Left ventricle myocardium inferior (tissue), 1 donor: ENCODE results near the gene CHMP1B. TPM values are rescaled to one million over a fixed set of nuclear protein-coding genes. Genes with fewer than 3 reads are reported as not detected.

Source experiments
- DNase-seq: peaks from one replicate; pipeline ENCODE4 v3.0.0-alpha.2; 2020
- H3K27ac ChIP-seq: fragments of 200-600 bp; replicated peaks from 2 replicates; pipeline ENCODE4 v1.8.0; 2021
- H3K27me3 ChIP-seq: fragments of 200-600 bp; 2 replicates; pipeline ENCODE4 v1.8.0; 2021; ENCODE audit warnings: low read depth
- H3K36me3 ChIP-seq: fragments of 200-600 bp; 2 replicates; pipeline ENCODE4 v1.8.0; 2021
- H3K4me1 ChIP-seq: fragments of 200-600 bp; 2 replicates; pipeline ENCODE4 v1.8.0; 2021
- H3K4me3 ChIP-seq: fragments of 200-600 bp; 2 replicates; pipeline ENCODE4 v1.8.0; 2021; ENCODE audit warnings: mild to moderate bottlenecking, moderate library complexity
- H3K9me3 ChIP-seq: fragments of 200-600 bp; replicated peaks from 2 replicates; pipeline ENCODE4 v1.8.0; 2021
- CTCF ChIP-seq: fragments of 200-600 bp; IDR thresholded peaks from 2 replicates; pipeline ENCODE4 v1.8.0; 2021; ENCODE audit warnings: antibody characterized with exemption, mild to moderate bottlenecking, borderline replicate concordance
- intact Hi-C: fragments of 100-400 bp; cut with micrococcal nuclease; formaldehyde crosslinking; loops from one replicate; pipeline ENCODE4 v1.11.0; 2022
- long read RNA-seq: library from polyadenylated mRNA; unstranded; transcript quantifications from one replicate; pipeline ENCODE4 v2.0.0, GENCODE V29; 2021
- total RNA-seq: library from RNA; stranded (reverse); fragmentation: NEBNext Ultra II Directional; extraction: Animal tissue kit (Norgen Biotek cat#: 25700); gene quantifications from one replicate; pipeline ENCODE4 v1.2.1, GENCODE V29; 2021
- donor health status: DM: no; HTN: yes; CAD: no; lungs with severe emphysema.

The CHMP1B gene
- 30.4 TPM for total RNA-seq
- long read RNA-seq, transcript CHMP1B-201 (1 exons, 3,054 nt): major isoform, 31 of 31 reads
- long read RNA-seq, partial matches to known transcripts: 0 of 31 reads
- long read RNA-seq, other reads (novel, unspliced or antisense): 0 of 31 reads

- no peaks in the 10 kb centered on the region for H3K9me3 ChIP-seq
- peaks cover 43% of the 10 kb centered on the region for H3K4me1 ChIP-seq
- TF ChIP-seq CTCF: no peak
- peak within 1 kb of the TSS; percentile 96 for H3K27ac ChIP-seq
- DNase-seq: peak; percentile 99
- intact Hi-C loops: no loop called here
- H3K27me3 ChIP-seq: no peaks in the 10 kb centered on the region
- H3K4me3 ChIP-seq: peak within 1 kb of the TSS; percentile 83
- H3K36me3 ChIP-seq: peaks cover 11% of the 10 kb centered on the region
These were observed at the start of gene CHMP1B for GRCh38 chr18:11851146-11851805. Gene CHMP1B, plus strand, starts transcription at chr18:11851413. Its CDS starts 99 bp downstream, at chr18:11851512.

- Histone ChIP-seq H3K4me1 (no peaks in the 10 kb centered on the region), H3K36me3 (no peaks in the 10 kb centered on the region), H3K4me3 (no peak overlapping the region), H3K27me3 (no peaks in the 10 kb centered on the region), H3K27ac (no peak overlapping the region), H3K9me3 (no peaks in the 10 kb centered on the region)
- intact Hi-C loops: no loop called here
- DNase-seq: no peak
- no peak for TF ChIP-seq CTCF
These were observed 49.6 kb upstream of the CHMP1B start for GRCh38 chr18:11801573-11801972.

GRCh38 chr18:11802158-11802557 lies 49.1 kb upstream of the CHMP1B start:
- H3K4me3 ChIP-seq: no peak overlapping the region
- intact Hi-C loops: no loop called here

GRCh38 chr18:11802586-11802985 lies 48.6 kb upstream of the CHMP1B start:
- H3K4me3 ChIP-seq: no peak overlapping the region
- intact Hi-C loops: no loop called here
- H3K27ac ChIP-seq: no peak overlapping the region
- no peaks in the 10 kb centered on the region for H3K36me3 ChIP-seq
- no peaks in the 10 kb centered on the region for H3K9me3 ChIP-seq
- TF ChIP-seq CTCF: no peak
- no peak for DNase-seq
- H3K4me1 ChIP-seq: no peaks in the 10 kb centered on the region
- H3K27me3 ChIP-seq: no peaks in the 10 kb centered on the region

More at GRCh38 chr18:11802158-11802557, 49.1 kb upstream of the CHMP1B start:
- no peak for DNase-seq
- Histone ChIP-seq H3K36me3 (no peaks in the 10 kb centered on the region), H3K27me3 (no peaks in the 10 kb centered on the region), H3K9me3 (no peaks in the 10 kb centered on the region), H3K4me1 (no peaks in the 10 kb centered on the region), H3K27ac (no peak overlapping the region)
- TF ChIP-seq CTCF: no peak

- no peaks in the 10 kb centered on the region for H3K4me1 ChIP-seq
- intact Hi-C loops: no loop called here
These were observed 44.0 kb upstream of the CHMP1B start for GRCh38 chr18:11807233-11807632.

More at GRCh38 chr18:11807233-11807632, 44.0 kb upstream of the CHMP1B start:
- TF ChIP-seq CTCF: no peak
- no peak for DNase-seq
- peak overlapping the region; percentile 34 for H3K27ac ChIP-seq
- no peaks in the 10 kb centered on the region for H3K9me3 ChIP-seq
- H3K27me3 ChIP-seq: no peaks in the 10 kb centered on the region
- H3K4me3 ChIP-seq: no peak overlapping the region
- H3K36me3 ChIP-seq: no peaks in the 10 kb centered on the region
